Heart left ventricle (tissue), 16 donors: ENCODE data around the gene RPGRIP1L. TPM values are rescaled to one million over a fixed set of nuclear protein-coding genes. Genes with fewer than 3 reads are reported as not detected.

ENCODE experiments used
- ATAC-seq, 4 donors: fragments of 200-7000 bp; cut with Tn5 transposase; one replicate each; pipeline ENCODE4 v1.9.1; 2020 to 2022; ENCODE audit warnings: moderate library complexity in 4 of 4, mild to moderate bottlenecking in 3 of 4, moderate number of reproducible peaks in 1 of 4
- DNase-seq, 5 donors: peaks; one replicate each; pipeline ENCODE4 v3.0.0-alpha.2; 2020
- H3K27ac ChIP-seq, 12 donors: fragments of 200-600 bp; sonication (generic) in 4 of 12; one replicate each; pipeline versions ENCODE4 v1.5.0 to v1.8.0; 2016 to 2022; ENCODE audit warnings: mild to moderate bottlenecking in 2 of 12
- H3K27me3 ChIP-seq, 9 donors: fragments of 200-600 bp; sonication (generic) in 2 of 9; one replicate each; pipeline versions ENCODE4 v1.5.1 to v1.8.0; 2016 to 2022; ENCODE audit warnings: mild to moderate bottlenecking in 3 of 9
- H3K36me3 ChIP-seq, 9 donors: fragments of 200-600 bp; sonication (generic) in 2 of 9; one replicate each; pipeline versions ENCODE4 v1.5.0 to v1.8.0; 2018 to 2022; ENCODE audit warnings: mild to moderate bottlenecking in 2 of 9
- H3K4me1 ChIP-seq, 12 donors: fragments of 200-600 bp; sonication (generic) in 4 of 12; one replicate each; pipeline versions ENCODE4 v1.5.0 to v1.8.0; 2016 to 2022; ENCODE audit warnings: mild to moderate bottlenecking in 3 of 12
- H3K4me3 ChIP-seq, 12 donors: fragments of 200-600 bp; sonication (generic) in 4 of 12; one replicate each; pipeline versions ENCODE4 v1.5.0 to v1.8.0; 2017 to 2022; ENCODE audit warnings: mild to moderate bottlenecking in 9 of 12, moderate library complexity in 4 of 12
- H3K9me3 ChIP-seq, 12 donors: fragments of 200-600 bp; sonication (generic) in 4 of 12; one replicate each; pipeline versions ENCODE4 v1.5.0 to v1.8.0; 2016 to 2022; ENCODE audit warnings: mild to moderate bottlenecking in 1 of 12
- POLR2A ChIP-seq, 2 donors: fragments of 450-650 bp; IDR thresholded peaks; one replicate each; pipeline ENCODE4 v1.6.1; 2017; ENCODE audit warnings: antibody characterized with exemption in 2 of 2, mild to moderate bottlenecking in 2 of 2, moderate library complexity in 2 of 2
- WGBS, 4 donors: extraction: QIAGEN DNeasy Blood & Tissue Kit in 2 of 4; methylation state at CpG; one replicate each; pipeline versions ENCODE4 v1.1.5 to v1.1.7; 2013 to 2018; 5-methylcytosine and 5-hydroxymethylcytosine counted together
- intact Hi-C, 10 donors: fragments of 100-400 bp; cut with DNase I; formaldehyde crosslinking; loops; one replicate each; pipeline versions ENCODE4 v1.11.1 to v1.14.2; 2022
- polyA plus RNA-seq, 2 donors: library from polyadenylated mRNA; stranded (reverse); fragments of 200-250 nt; gene quantifications; one replicate each; pipeline ENCODE4 v1.2.3, GENCODE V29; 2013
- total RNA-seq, 9 donors: library from RNA; depleted of rRNA in 2 of 9; stranded (reverse); fragments of >200 nt in 2 of 9; fragmentation: NEBNext Ultra II Directional in 3 of 9; extraction: Animal tissue kit (Norgen Biotek cat#: 25700) in 3 of 9; gene quantifications; one replicate each; pipeline versions ENCODE4 v1.1.0 to v1.2.4, GENCODE V29; 2016 to 2023
- TF ChIP-seq, protein P1 (sequence below), 12 donors: fragments of 200-600 bp; sonication (generic) in 4 of 12; IDR thresholded peaks; one replicate each; pipeline versions ENCODE4 v1.5.0 to v1.8.0; 2018 to 2022; ENCODE audit warnings: antibody characterized with exemption in 12 of 12, mild to moderate bottlenecking in 5 of 12
- donor health status: ischemic (EF 13 %, LVEDD 7.1; RV severe dilation, severe dysfunction).
- donor health status: healthy with polysubstance abuse.
- donor health status: DM: no; HTN: yes; CAD: no.
- donor health status: DM: no; HTN: no; CAD: no.
- donor health status: ischemic (EF 25% LVEDD 6.9; RV normal size, moderate dysfunction).
- donor health status: ischemic (EF 25% LVEDD 5.7; RV mildly dilated, moderate dysfunction).
- donor health status: healthy.
- donor health status: DM: yes; HTN: yes; CAD: no.
- donor health status: ischemic (EF 35%, LVEDD 5.7; RV mildly dilated, moderate dysfunction).
- donor health status: nonischemic (EF 11% LVEDD 7.7; RV severe dilation, severe dysfunction).
- donor health status: DM: yes; HTN: yes; CAD: no.
- donor health status: PGD.
- donor health status: ischemic (EF 29% LVEDD 5.4; RV normal size, mild dysfunction).
- donor health status: nonischemic (EF 23%, LVEDD 6.1; RV moderate dilation, normal function).

Gene RPGRIP1L
- total and polyA plus RNA-seq, 11 donors: 0.69 to 4.6 (median 2.3) TPM

DNA sequence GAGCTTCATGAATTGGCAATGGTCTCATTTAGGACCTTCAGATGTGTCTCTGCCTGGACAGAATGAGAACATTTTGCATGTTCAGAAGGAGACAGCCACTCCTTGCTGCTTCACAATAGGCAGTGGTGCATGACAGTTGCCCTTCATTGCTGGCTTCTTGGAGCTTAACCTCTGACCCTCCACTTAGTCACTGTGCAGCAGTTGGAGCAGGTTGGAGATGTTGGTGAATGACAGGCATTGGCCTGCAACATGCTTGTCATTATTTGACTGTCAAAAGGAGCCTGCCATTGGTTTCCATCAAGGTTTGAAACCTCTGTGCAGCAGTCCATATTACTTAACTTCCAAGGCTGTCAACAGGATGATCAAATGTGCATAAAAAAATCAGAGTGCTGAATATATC is 23.0 kb upstream of the RPGRIP1L start:
- intact Hi-C loops: loop anchor here in 1 of 10 donors (10.0 kb wide), 1 partner anchor 392 kb away; no protein-coding TSS in a partner anchor
- no peak overlapping the region for H3K27ac ChIP-seq
- peak in 1 of 4 donors; percentile 53 for ATAC-seq

DNA sequence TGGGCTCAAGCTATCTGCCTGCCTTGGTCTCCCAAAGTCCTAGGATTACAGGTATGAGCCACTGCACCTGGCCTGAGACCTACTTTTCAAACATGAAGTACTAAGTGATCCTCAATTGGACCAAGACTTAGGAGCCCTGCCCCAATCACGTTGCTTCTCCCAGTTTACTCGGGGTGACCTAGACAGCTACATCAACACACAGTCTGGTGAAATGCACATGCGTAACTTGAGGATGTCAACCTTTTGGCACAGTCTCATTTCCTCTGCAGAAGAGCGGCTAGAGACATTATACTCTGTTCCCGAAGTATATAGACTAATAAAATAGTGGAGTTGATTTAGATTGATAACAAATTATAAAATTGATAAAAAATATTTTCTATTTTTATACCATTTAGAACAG is 17.4 kb upstream of the RPGRIP1L start:
- TF ChIP-seq, protein P1, sequence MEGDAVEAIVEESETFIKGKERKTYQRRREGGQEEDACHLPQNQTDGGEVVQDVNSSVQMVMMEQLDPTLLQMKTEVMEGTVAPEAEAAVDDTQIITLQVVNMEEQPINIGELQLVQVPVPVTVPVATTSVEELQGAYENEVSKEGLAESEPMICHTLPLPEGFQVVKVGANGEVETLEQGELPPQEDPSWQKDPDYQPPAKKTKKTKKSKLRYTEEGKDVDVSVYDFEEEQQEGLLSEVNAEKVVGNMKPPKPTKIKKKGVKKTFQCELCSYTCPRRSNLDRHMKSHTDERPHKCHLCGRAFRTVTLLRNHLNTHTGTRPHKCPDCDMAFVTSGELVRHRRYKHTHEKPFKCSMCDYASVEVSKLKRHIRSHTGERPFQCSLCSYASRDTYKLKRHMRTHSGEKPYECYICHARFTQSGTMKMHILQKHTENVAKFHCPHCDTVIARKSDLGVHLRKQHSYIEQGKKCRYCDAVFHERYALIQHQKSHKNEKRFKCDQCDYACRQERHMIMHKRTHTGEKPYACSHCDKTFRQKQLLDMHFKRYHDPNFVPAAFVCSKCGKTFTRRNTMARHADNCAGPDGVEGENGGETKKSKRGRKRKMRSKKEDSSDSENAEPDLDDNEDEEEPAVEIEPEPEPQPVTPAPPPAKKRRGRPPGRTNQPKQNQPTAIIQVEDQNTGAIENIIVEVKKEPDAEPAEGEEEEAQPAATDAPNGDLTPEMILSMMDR (IDR thresholded peaks at IDR 0.05): no peak
- no peak for TF ChIP-seq POLR2A (IDR thresholded peaks at IDR 0.05)
- no peaks in the 10 kb centered on the region for H3K27me3 ChIP-seq
- H3K27ac ChIP-seq: no peak overlapping the region
- WGBS, 4 donors: 81 to 95% (median 88%) methylated on average over 5 of the region's 5 CpGs
- H3K4me3 ChIP-seq: no peak overlapping the region
- intact Hi-C loops: loop anchor here in 1 of 10 donors (10.0 kb wide), 1 partner anchor 386 kb away; no protein-coding TSS in a partner anchor
- H3K4me1 ChIP-seq: peaks cover 0 to 37% (median 15%) of the 10 kb centered on the region in 12 donors
- H3K36me3 ChIP-seq: no peaks in the 10 kb centered on the region
- no peaks in the 10 kb centered on the region for H3K9me3 ChIP-seq
- no peak for ATAC-seq
- no peak for DNase-seq

More for the DNA sequence above, 23.0 kb upstream of the RPGRIP1L start:
- Histone ChIP-seq H3K27me3 (no peaks in the 10 kb centered on the region), H3K9me3 (no peaks in the 10 kb centered on the region), H3K36me3 (no peaks in the 10 kb centered on the region), H3K4me1 (peaks cover 0 to 33% (median 15%) of the 10 kb centered on the region in 12 donors), H3K4me3 (no peak overlapping the region)
- TF ChIP-seq POLR2A (IDR thresholded peaks at IDR 0.05): no peak
- no peak for DNase-seq

DNA sequence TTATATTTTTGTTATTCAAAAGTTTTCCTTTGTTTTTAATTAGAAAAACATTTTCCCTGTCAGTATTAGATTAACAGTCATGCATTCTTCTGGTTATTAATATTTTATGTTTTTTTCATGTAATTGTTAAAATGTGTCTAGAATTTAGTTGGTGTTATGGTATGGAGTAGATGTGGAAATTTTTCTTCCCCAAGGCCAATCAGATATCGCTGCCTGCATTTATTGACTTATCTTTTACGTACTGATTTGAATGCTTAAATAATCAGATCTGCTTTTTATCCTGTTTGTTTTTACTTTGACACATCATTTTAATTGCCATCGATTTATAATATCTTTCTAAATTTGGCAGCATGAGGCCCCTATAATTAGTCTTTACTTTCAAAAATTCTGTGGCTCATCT is 13.9 kb upstream of the RPGRIP1L start:
- Histone ChIP-seq H3K9me3 (no peaks in the 10 kb centered on the region), H3K4me1 (peaks cover 0 to 50% (median 22%) of the 10 kb centered on the region in 12 donors), H3K27me3 (no peaks in the 10 kb centered on the region), H3K4me3 (no peak overlapping the region), H3K27ac (no peak overlapping the region), H3K36me3 (no peaks in the 10 kb centered on the region)
- no peak for DNase-seq
- WGBS, 4 donors: 77 to 86% (median 83%) methylated on average over 3 of the region's 3 CpGs
- no peak for TF ChIP-seq POLR2A (IDR thresholded peaks at IDR 0.05)
- TF ChIP-seq, protein P1 (IDR thresholded peaks at IDR 0.05): no peak
- no peak for ATAC-seq
- intact Hi-C loops: no loop called here

DNA sequence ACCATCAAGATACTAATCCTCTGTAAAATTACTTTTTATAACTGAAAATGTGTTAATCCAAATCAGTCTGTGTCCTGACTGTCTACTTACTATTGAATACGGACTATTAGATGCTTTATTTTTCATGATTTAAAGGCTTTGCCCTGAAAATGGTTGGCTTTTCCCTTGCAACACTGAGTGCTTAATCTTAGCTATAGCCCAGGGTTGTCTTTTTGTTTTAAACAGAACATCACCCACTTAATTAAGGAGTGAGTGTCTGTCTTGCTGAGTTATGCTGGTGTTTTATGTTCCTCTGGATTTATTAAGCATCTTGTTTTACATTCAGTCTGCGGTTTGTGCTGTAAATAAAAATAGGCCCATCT is 11.3 kb upstream of the RPGRIP1L start:
- no peaks in the 10 kb centered on the region for H3K27me3 ChIP-seq
- 89 to 95% (median 91%) methylated on average over 2 of the region's 2 CpGs for WGBS, 4 donors
- ATAC-seq (peak in 1 of 4 donors; percentile 13), DNase-seq (no peak)
- H3K4me1 ChIP-seq: peaks cover 0 to 61% (median 22%) of the 10 kb centered on the region in 12 donors
- no peak for TF ChIP-seq POLR2A (IDR thresholded peaks at IDR 0.05)
- TF ChIP-seq, protein P1 (IDR thresholded peaks at IDR 0.05): no peak
- no peak overlapping the region for H3K27ac ChIP-seq
- no peaks in the 10 kb centered on the region for H3K36me3 ChIP-seq
- H3K4me3 ChIP-seq: no peak overlapping the region
- intact Hi-C loops: no loop called here
- no peaks in the 10 kb centered on the region for H3K9me3 ChIP-seq
